HCT116 (cell line): Measurements from ENCODE around the gene CACNG3. TPM values are rescaled to one million over a fixed set of nuclear protein-coding genes. Genes with fewer than 3 reads are reported as not detected.

Experiments used
- ATAC-seq: fragments of 200-7000 bp; cut with Tn5 transposase; 2 replicates; pipeline ENCODE4 v1.9.1; 2020; ENCODE audit warnings: mild to moderate bottlenecking, moderate library complexity
- BruUV-seq: library from RNA; stranded (reverse); fragments of 400-500 nt; replicated peaks from 2 replicates; lab custom pipeline; 2021; lab: Mats Ljungman, UMichigan
- CTCF ChIA-PET: fragments of 300-600 bp; sonication (Branson Sonifier 250); formaldehyde crosslinking; loops from one replicate; lab custom pipeline; 2021; ENCODE audit warnings: antibody characterized with exemption; lab: Charles Lee
- POLR2A ChIA-PET: fragments of 300-600, 350-600 bp; sonication (Branson Sonifier 250); formaldehyde crosslinking; loops from one replicate; lab custom pipeline; 2021; ENCODE audit warnings: antibody characterized with exemption; lab: Charles Lee
- RAD21 ChIA-PET, 2 experiments: fragments of 300-600 bp; sonication (Branson Sonifier 250); formaldehyde crosslinking; loops; one replicate each; lab custom pipeline; 2023; ENCODE audit warnings: low total read pairs in 2 of 2; ENCODE audit not compliant: uncharacterized antibody in 2 of 2, unreplicated experiment in 2 of 2, low non-redundant PET in 1 of 2; lab: Charles Lee
- DNase-seq: peaks from one replicate; pipeline ENCODE4 v3.0.0-alpha.2; 2010; ENCODE audit warnings: low read depth, low spot score
- H2AFZ ChIP-seq: fragments of 200-600 bp; shearing (Covaris generic), sonication (generic); 2 replicates; pipeline ENCODE4 v1.6.1; 2017; ENCODE audit warnings: low read depth, mixed run types, mixed read lengths, antibody characterized with exemption, low read length; ENCODE audit not compliant: poor library complexity, severe bottlenecking
- H3K27ac ChIP-seq: 2 replicates; pipeline ENCODE4 v1.5.1; 2012; ENCODE audit warnings: low read depth, low read length
- H3K27me3 ChIP-seq: fragments of 200-600 bp; sonication (generic); 2 replicates; pipeline ENCODE4 v1.6.1; 2016; ENCODE audit warnings: mixed run types, low read length, mixed read lengths; ENCODE audit not compliant: insufficient read depth
- H3K36me3 ChIP-seq, 2 experiments: fragments of 200-500 bp in 1 of 2; fragments of 200-600 bp in 1 of 2; sonication (Bioruptor generic) in 1 of 2; sonication (generic) in 1 of 2; 2 replicates each; pipeline versions ENCODE4 v1.5.1 to v1.6.1; 2014 to 2016; ENCODE audit warnings: low read length in 2 of 2, inconsistent platforms in 1 of 2, mixed read lengths in 1 of 2, mixed run types in 1 of 2; ENCODE audit not compliant: insufficient read depth in 2 of 2, control insufficient read depth in 1 of 2
- H3K4me1 ChIP-seq, 2 experiments: fragments of 200-600 bp in 1 of 2; sonication (generic) in 1 of 2; 2 replicates each; pipeline versions ENCODE4 v1.5.1 to v1.6.1; 2012 to 2017; ENCODE audit warnings: low read length in 2 of 2, inconsistent platforms in 1 of 2, mild to moderate bottlenecking in 1 of 2, mixed read lengths in 1 of 2, mixed run types in 1 of 2, moderate library complexity in 1 of 2; ENCODE audit not compliant: insufficient read depth in 2 of 2, control insufficient read depth in 1 of 2
- H3K4me2 ChIP-seq: fragments of 200-600 bp; sonication (generic); 2 replicates; pipeline ENCODE4 v1.6.1; 2017; ENCODE audit warnings: mixed run types, low read length, mixed read lengths
- H3K4me3 ChIP-seq, 2 experiments: fragments of 200-600 bp in 1 of 2; sonication (generic) in 1 of 2; replicated peaks in 1 of 2; 2 replicates each; pipeline ENCODE4 v1.5.1; 2011 to 2016; ENCODE audit warnings: low read length in 2 of 2, control low read depth in 1 of 2, low read depth in 1 of 2, mild to moderate bottlenecking in 1 of 2, mixed read lengths in 1 of 2, mixed run types in 1 of 2
- H3K79me2 ChIP-seq: fragments of 200-600 bp; sonication (generic); 2 replicates; pipeline ENCODE4 v1.6.1; 2017; ENCODE audit warnings: mild to moderate bottlenecking, mixed run types, low read length, moderate library complexity, mixed read lengths; ENCODE audit not compliant: insufficient read depth
- H3K9ac ChIP-seq: fragments of 200-600 bp; sonication (generic); 2 replicates; pipeline ENCODE4 v1.6.1; 2016; ENCODE audit warnings: low read length, mixed read lengths
- H3K9me2 ChIP-seq: fragments of 200-600 bp; sonication (generic), shearing (Covaris generic); 2 replicates; pipeline ENCODE4 v1.6.1; 2017; ENCODE audit warnings: mixed run types, mild to moderate bottlenecking, moderate library complexity; ENCODE audit not compliant: insufficient read depth
- H3K9me3 ChIP-seq, 2 experiments: fragments of 200-500 bp in 1 of 2; fragments of 200-600 bp in 1 of 2; sonication (Bioruptor generic) in 1 of 2; sonication (generic) in 1 of 2; 2 replicates each; pipeline ENCODE4 v1.6.1; 2014 to 2017; ENCODE audit warnings: low read length in 2 of 2, mixed read lengths in 2 of 2, inconsistent platforms in 1 of 2, low read depth in 1 of 2, mild to moderate bottlenecking in 1 of 2, mixed run types in 1 of 2, moderate library complexity in 1 of 2; ENCODE audit not compliant: control insufficient read depth in 1 of 2, insufficient read depth in 1 of 2
- H4K20me1 ChIP-seq: fragments of 200-600 bp; sonication (generic), shearing (Covaris generic); 2 replicates; pipeline ENCODE4 v1.6.1; 2017; ENCODE audit warnings: mixed run types, mild to moderate bottlenecking, moderate library complexity; ENCODE audit not compliant: insufficient read depth
- ATF3 ChIP-seq: IDR thresholded peaks from 2 replicates; pipeline ENCODE4 v1.6.1; 2012
- CBX3 ChIP-seq: IDR thresholded peaks from 2 replicates; pipeline ENCODE4 v1.6.1; 2012; ENCODE audit warnings: low read depth
- CEBPB ChIP-seq: IDR thresholded peaks from 2 replicates; pipeline ENCODE4 v1.6.1; 2012; ENCODE audit warnings: low read depth
- EGR1 ChIP-seq: IDR thresholded peaks from 2 replicates; pipeline ENCODE4 v1.6.1; 2012; ENCODE audit warnings: low read depth
- EZH2phosphoT487 ChIP-seq: fragments of 200-600 bp; IDR thresholded peaks from 2 replicates; pipeline ENCODE4 v1.6.1; 2018; ENCODE audit warnings: antibody characterized with exemption, borderline replicate concordance
- SIN3A ChIP-seq: IDR thresholded peaks from 2 replicates; pipeline ENCODE4 v1.6.1; 2012; ENCODE audit warnings: low read depth
- SP1 ChIP-seq: IDR thresholded peaks from 2 replicates; pipeline ENCODE4 v1.6.1; 2012; ENCODE audit warnings: low read depth
- intact Hi-C: fragments of 100-400 bp; cut with micrococcal nuclease; formaldehyde crosslinking; loops from 2 replicates; pipeline ENCODE4 v1.10.0; 2022
- total RNA-seq: library from RNA; stranded (reverse); gene quantifications from one replicate; pipeline ENCODE4 v1.2.1, GENCODE V29; 2021; ENCODE audit not compliant: unreplicated experiment
- TF ChIP-seq, protein P1 (sequence below): IDR thresholded peaks from 2 replicates; pipeline ENCODE4 v1.6.1; 2012

CACNG3 gene
- total RNA-seq, 1 experiment from 2014 or later: not detected

- TF ChIP-seq EGR1: no peak
- no peak for TF ChIP-seq CBX3
- TF ChIP-seq ATF3: no peak
- TF ChIP-seq SP1: no peak
- TF ChIP-seq, all 23 proteins: peak for 0
Observed at GRCh38 chr16:24286741-24287405, 30.7 kb downstream of the CACNG3 start (continued).

DNA sequence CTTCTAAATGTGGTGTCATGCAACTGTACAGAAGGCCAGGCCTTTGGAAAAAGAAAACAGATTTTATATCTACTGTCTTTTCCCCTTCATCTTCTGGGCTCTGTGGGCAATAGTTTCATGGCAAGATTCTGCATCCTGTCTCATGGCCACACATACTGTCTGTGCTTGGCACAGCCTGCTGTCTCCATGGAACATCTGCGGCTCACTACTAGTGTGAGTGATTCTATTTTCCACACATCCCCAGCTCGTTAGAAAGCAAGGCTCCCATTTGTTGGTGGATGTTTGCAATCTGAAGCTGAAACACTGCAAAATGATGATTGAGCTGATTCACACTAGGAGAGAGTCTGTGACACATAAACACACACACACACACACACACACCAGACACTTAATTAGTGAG lies 32.4 kb downstream of the CACNG3 start:
- CTCF ChIA-PET: no interaction called here
- no peak for TF ChIP-seq SP1
- TF ChIP-seq, protein P1, sequence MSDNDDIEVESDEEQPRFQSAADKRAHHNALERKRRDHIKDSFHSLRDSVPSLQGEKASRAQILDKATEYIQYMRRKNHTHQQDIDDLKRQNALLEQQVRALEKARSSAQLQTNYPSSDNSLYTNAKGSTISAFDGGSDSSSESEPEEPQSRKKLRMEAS: no peak
- no peak for TF ChIP-seq SIN3A
- TF ChIP-seq CEBPB: no peak
- TF ChIP-seq EZH2phosphoT487: no peak
- TF ChIP-seq, all 23 proteins: peak for 0
- no peak for DNase-seq
- H2AFZ ChIP-seq: no peak overlapping the region
- no peak overlapping the region for H3K9ac ChIP-seq
- H3K79me2 ChIP-seq: no peaks in the 10 kb centered on the region
- H3K4me1 ChIP-seq: peaks cover 0 to 3% of the 10 kb centered on the region in 2 experiments; a peak in 2 of 4 replicates
- no TSS peak for BruUV-seq
- no peak for ATAC-seq
- no peaks in the 10 kb centered on the region for H3K9me2 ChIP-seq
- H3K4me3 ChIP-seq: no peak overlapping the region
- no peaks in the 10 kb centered on the region for H4K20me1 ChIP-seq
- ChIA-PET POLR2A (no interaction called here), RAD21 (no interaction called here)
- H3K4me2 ChIP-seq: no peak overlapping the region
- H3K9me3 ChIP-seq: no peaks in the 10 kb centered on the region
- peaks cover 26% of the 10 kb centered on the region for H3K27me3 ChIP-seq
- no peak overlapping the region for H3K27ac ChIP-seq
- no peaks in the 10 kb centered on the region for H3K36me3 ChIP-seq
- intact Hi-C loops: no loop called here
